ENCODE results near the gene ZNF641.

DNA sequence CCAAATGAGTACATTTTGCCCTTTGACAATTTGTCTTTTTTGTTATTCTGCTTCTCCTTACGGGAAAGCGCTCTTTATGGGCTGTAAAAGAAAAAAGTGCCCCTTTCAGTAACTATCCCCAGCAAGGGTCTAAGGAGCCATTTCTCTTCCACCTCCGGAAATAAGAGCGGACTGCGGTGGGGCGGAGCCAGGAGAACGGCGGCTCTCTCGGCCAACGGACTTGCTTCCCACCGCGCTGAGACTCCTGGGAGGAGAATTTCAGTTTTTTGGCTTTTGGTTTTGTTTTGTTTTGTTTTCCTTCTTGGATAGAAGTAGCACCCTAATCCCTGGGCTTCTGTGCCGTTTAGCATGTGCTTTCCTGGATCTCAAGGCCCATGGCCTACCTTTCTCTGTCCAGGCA, 43.5 kb downstream of the ZNF641 start:
- TF ChIP-seq, protein P1, sequence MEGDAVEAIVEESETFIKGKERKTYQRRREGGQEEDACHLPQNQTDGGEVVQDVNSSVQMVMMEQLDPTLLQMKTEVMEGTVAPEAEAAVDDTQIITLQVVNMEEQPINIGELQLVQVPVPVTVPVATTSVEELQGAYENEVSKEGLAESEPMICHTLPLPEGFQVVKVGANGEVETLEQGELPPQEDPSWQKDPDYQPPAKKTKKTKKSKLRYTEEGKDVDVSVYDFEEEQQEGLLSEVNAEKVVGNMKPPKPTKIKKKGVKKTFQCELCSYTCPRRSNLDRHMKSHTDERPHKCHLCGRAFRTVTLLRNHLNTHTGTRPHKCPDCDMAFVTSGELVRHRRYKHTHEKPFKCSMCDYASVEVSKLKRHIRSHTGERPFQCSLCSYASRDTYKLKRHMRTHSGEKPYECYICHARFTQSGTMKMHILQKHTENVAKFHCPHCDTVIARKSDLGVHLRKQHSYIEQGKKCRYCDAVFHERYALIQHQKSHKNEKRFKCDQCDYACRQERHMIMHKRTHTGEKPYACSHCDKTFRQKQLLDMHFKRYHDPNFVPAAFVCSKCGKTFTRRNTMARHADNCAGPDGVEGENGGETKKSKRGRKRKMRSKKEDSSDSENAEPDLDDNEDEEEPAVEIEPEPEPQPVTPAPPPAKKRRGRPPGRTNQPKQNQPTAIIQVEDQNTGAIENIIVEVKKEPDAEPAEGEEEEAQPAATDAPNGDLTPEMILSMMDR (IDR thresholded peaks at IDR 0.05), result no peak
- TF ChIP-seq POLR2A (IDR thresholded peaks at IDR 0.05), result no peak
